GM23338 (cell line): Measurements from ENCODE around the gene MELTF. TPM values are rescaled to one million over a fixed set of nuclear protein-coding genes. Genes with fewer than 3 reads are reported as not detected.

Experiments
- ATAC-seq: fragments of 200-7000 bp; cut with Tn5 transposase; 3 replicates; pipeline ENCODE4 v1.9.1; 2020
- DNase-seq: peaks from one replicate; pipeline ENCODE4 v3.0.0-alpha.2; 2015; ENCODE audit warnings: low spot score
- H2AFZ ChIP-seq: fragments of 200-600 bp; sonication (generic); 2 replicates; pipeline ENCODE4 v1.8.0; 2016; ENCODE audit warnings: antibody characterized with exemption, mild to moderate bottlenecking, moderate library complexity
- H3F3A ChIP-seq: fragments of 200-600 bp; sonication (generic); replicated peaks from 2 replicates; pipeline ENCODE4 v1.8.0; 2017; ENCODE audit warnings: antibody characterized with exemption, mixed run types, low read depth
- H3K27ac ChIP-seq: fragments of 200-600 bp; sonication (generic); 2 replicates; pipeline ENCODE4 v1.6.1; 2016; ENCODE audit warnings: low read depth
- H3K27me3 ChIP-seq: fragments of 200-600 bp; sonication (generic); 2 replicates; pipeline ENCODE4 v1.8.0; 2016; ENCODE audit warnings: mild to moderate bottlenecking, mixed run types, moderate library complexity; ENCODE audit not compliant: insufficient read depth
- H3K36me3 ChIP-seq: fragments of 200-600 bp; sonication (generic); 2 replicates; pipeline ENCODE4 v1.8.0; 2016; ENCODE audit warnings: mild to moderate bottlenecking; ENCODE audit not compliant: insufficient read depth
- H3K4me1 ChIP-seq: fragments of 200-600 bp; sonication (generic); 2 replicates; pipeline ENCODE4 v1.8.0; 2016; ENCODE audit warnings: mild to moderate bottlenecking, moderate library complexity; ENCODE audit not compliant: insufficient read depth
- H3K4me2 ChIP-seq: fragments of 200-600 bp; sonication (generic); 2 replicates; pipeline ENCODE4 v1.7.1; 2017; ENCODE audit warnings: mixed run types
- H3K4me3 ChIP-seq: fragments of 200-600 bp; sonication (generic); 2 replicates; pipeline ENCODE4 v1.6.1; 2016; ENCODE audit warnings: mixed run types
- H3K79me2 ChIP-seq: fragments of 200-600 bp; sonication (generic); replicated peaks from 2 replicates; pipeline ENCODE4 v1.8.0; 2017; ENCODE audit warnings: mild to moderate bottlenecking; ENCODE audit not compliant: insufficient read depth
- H3K9me2 ChIP-seq: fragments of 200-600 bp; sonication (generic); 2 replicates; pipeline ENCODE4 v1.8.0; 2017; ENCODE audit not compliant: insufficient read depth
- H4K20me1 ChIP-seq: fragments of 200-600 bp; sonication (generic); replicated peaks from 2 replicates; pipeline ENCODE4 v1.8.0; 2017; ENCODE audit warnings: mild to moderate bottlenecking; ENCODE audit not compliant: insufficient read depth
- H3K27ac Mint-ChIP-seq: 2 replicates; pipeline ENCODE4 v1.8.0; 2020; ENCODE audit warnings: inconsistent platforms, mild to moderate bottlenecking, moderate library complexity, mixed read lengths
- H3K27me3 Mint-ChIP-seq: 3 replicates; pipeline ENCODE4 v1.8.0; 2022; ENCODE audit warnings: low read depth, mild to moderate bottlenecking, moderate library complexity, mixed read lengths, inconsistent platforms; ENCODE audit not compliant: insufficient read depth, poor library complexity
- H3K36me3 Mint-ChIP-seq: 3 replicates; pipeline ENCODE4 v1.8.0; 2021; ENCODE audit warnings: low read depth, mild to moderate bottlenecking, inconsistent platforms, moderate library complexity, mixed read lengths
- H3K4me1 Mint-ChIP-seq: 3 replicates; pipeline ENCODE4 v1.8.0; 2020; ENCODE audit warnings: mild to moderate bottlenecking, inconsistent platforms, mixed read lengths
- H3K4me3 Mint-ChIP-seq: 3 replicates; pipeline ENCODE4 v1.8.0; 2021; ENCODE audit warnings: moderate library complexity, mild to moderate bottlenecking, inconsistent platforms, mixed read lengths
- H3K9me3 Mint-ChIP-seq: 3 replicates; pipeline ENCODE4 v1.8.0; 2020; ENCODE audit warnings: moderate library complexity, mild to moderate bottlenecking, inconsistent platforms, mixed read lengths
- CREB1 ChIP-seq: fragments of 250-450 bp; sonication (Bioruptor Pico); IDR thresholded peaks from 2 replicates; pipeline ENCODE4 v1.5.0; 2020; ENCODE audit warnings: low read depth, mild to moderate bottlenecking, moderate library complexity
- EZH2 ChIP-seq: fragments of 200-600 bp; sonication (generic); IDR thresholded peaks from one replicate; pipeline ENCODE4 v1.8.0; 2017; ENCODE audit warnings: antibody characterized with exemption, mild to moderate bottlenecking, low read depth; ENCODE audit not compliant: unreplicated experiment
- NANOG ChIP-seq: IDR thresholded peaks from 2 replicates; pipeline ENCODE4 v1.6.1; 2016; ENCODE audit warnings: antibody characterized with exemption, borderline replicate concordance
- ZNF114 ChIP-seq: fragments of 250-450 bp; sonication (Bioruptor Pico); IDR thresholded peaks from 2 replicates; pipeline ENCODE4 v1.5.0; 2020; ENCODE audit warnings: mild to moderate bottlenecking, moderate library complexity
- ZNF462 ChIP-seq: fragments of 250-450 bp; sonication (Bioruptor Pico); IDR thresholded peaks from 2 replicates; pipeline ENCODE4 v1.5.0; 2020; ENCODE audit warnings: mild to moderate bottlenecking, moderate library complexity
- polyA plus RNA-seq: library from polyadenylated mRNA; unstranded; fragments of >200 nt; fragmentation: Nextera tagmentation; extraction: Ambion mirVana; gene quantifications from 2 replicates; pipeline ENCODE4 v1.2.1, GENCODE V29; 2016
- total RNA-seq: library from RNA; depleted of rRNA; stranded (reverse); fragments of >200 nt; shearing (Covaris generic); gene quantifications from 2 replicates; pipeline ENCODE4 v1.2.3, GENCODE V29; 2014
- TF ChIP-seq, protein P1 (sequence below), 2 experiments: fragments of 200-600 bp in 1 of 2; sonication (generic) in 1 of 2; conservative IDR thresholded peaks; 2 replicates each; pipeline versions ENCODE4 v1.5.1 to v1.6.1; 2016 to 2017; ENCODE audit warnings: antibody characterized with exemption in 2 of 2, low read depth in 2 of 2, mild to moderate bottlenecking in 2 of 2, moderate library complexity in 1 of 2

MELTF gene
- total and polyA plus RNA-seq, 2 experiments from 2014 or later, result 1.4 to 5.2 TPM

DNA sequence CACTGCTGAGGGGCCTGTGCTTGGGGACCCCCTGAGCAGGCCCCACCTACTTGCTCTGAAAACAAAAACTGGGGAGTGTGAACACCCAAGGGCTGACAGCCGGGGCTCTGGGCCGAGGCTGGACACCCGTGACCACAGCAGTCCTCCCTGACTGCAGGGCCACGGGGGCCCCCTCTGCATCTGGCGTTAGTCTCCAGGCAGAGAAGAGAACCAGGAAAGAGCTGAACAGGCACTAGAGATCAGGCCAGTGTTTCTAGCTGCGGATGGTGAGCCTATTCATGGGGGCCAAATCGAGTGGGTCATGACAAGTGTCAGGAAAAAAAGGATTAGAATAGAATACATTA is 17.1 kb downstream of the MELTF start (continued):
- TF ChIP-seq, protein P1, sequence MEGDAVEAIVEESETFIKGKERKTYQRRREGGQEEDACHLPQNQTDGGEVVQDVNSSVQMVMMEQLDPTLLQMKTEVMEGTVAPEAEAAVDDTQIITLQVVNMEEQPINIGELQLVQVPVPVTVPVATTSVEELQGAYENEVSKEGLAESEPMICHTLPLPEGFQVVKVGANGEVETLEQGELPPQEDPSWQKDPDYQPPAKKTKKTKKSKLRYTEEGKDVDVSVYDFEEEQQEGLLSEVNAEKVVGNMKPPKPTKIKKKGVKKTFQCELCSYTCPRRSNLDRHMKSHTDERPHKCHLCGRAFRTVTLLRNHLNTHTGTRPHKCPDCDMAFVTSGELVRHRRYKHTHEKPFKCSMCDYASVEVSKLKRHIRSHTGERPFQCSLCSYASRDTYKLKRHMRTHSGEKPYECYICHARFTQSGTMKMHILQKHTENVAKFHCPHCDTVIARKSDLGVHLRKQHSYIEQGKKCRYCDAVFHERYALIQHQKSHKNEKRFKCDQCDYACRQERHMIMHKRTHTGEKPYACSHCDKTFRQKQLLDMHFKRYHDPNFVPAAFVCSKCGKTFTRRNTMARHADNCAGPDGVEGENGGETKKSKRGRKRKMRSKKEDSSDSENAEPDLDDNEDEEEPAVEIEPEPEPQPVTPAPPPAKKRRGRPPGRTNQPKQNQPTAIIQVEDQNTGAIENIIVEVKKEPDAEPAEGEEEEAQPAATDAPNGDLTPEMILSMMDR (conservative IDR thresholded peaks at IDR 0.05; ENCODE audit: low read depth in 2 of 2), result no peak
- TF ChIP-seq NANOG, result no peak
- TF ChIP-seq CREB1 (CRISPR knock-in tag), result no peak

- no peak for TF ChIP-seq EZH2
- Mint-ChIP-seq H3K27ac (no peak overlapping the region), H3K9me3 (no peaks in the 10 kb centered on the region), H3K36me3 (no peaks in the 10 kb centered on the region), H3K27me3 (peaks cover 6% of the 10 kb centered on the region), H3K4me1 (no peaks in the 10 kb centered on the region), H3K4me3 (no peak overlapping the region)
- H3K36me3 ChIP-seq, result no peaks in the 10 kb centered on the region
- H3K9me2 ChIP-seq, result no peaks in the 10 kb centered on the region
- no peak overlapping the region for H3K4me2 ChIP-seq
- no peaks in the 10 kb centered on the region for H3K4me1 ChIP-seq
- ATAC-seq (no peak; the same call in 1 of the 3 replicates), DNase-seq (no peak)
- H4K20me1 ChIP-seq, result no peaks in the 10 kb centered on the region
- no peak overlapping the region for H2AFZ ChIP-seq
- H3K4me3 ChIP-seq, result no peak overlapping the region
- H3F3A ChIP-seq, result no peaks in the 10 kb centered on the region
- H3K79me2 ChIP-seq, result no peaks in the 10 kb centered on the region
- no peak overlapping the region for H3K27ac ChIP-seq
- no peaks in the 10 kb centered on the region for H3K27me3 ChIP-seq
Observed at GRCh38 chr3:197011780-197012539, 17.7 kb downstream of the MELTF start.

DNA sequence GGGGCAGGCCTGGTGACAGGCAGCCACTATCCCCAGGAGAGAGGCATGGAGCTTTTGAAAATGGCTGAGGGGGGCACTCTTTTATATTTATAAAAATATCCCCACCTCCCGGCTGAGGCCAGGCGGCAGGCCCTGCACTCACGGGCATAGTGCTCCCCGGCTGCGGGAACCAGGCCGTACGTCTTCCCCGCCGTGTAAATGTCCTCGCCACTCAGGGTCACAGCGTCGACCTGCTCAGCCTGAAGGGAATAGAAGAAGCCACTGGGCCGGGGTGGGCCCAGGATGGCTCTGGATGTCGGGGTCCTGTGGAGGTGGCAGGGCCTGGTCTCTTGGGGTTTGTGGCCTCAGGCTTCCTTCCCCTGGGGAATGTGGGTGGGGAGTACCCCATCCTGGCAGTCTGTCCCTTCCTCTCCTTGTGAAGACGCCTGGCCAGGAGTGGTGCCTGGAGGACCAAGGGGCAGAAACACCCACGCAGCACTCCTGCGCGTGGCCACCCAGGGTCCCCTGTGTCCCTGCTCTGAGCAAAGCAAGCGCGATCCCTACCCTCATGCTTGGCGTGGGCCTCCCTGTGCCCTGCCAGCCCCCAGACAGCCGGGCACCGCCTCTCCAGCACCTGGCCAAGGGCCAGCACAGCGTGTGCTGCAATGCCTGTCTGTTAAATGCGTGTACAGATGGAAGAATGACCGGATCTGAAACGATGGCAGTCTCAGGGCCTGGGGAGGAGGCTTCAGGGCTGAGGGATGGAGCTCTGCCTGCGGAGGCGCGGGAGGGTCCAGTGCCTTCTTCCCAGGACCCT is 18.9 kb downstream of the MELTF start:
- no peaks in the 10 kb centered on the region for H3K9me3 Mint-ChIP-seq
- Histone ChIP-seq H3F3A (no peaks in the 10 kb centered on the region), H3K4me3 (no peak overlapping the region), H3K27me3 (no peaks in the 10 kb centered on the region), H2AFZ (no peak overlapping the region), H3K4me2 (no peak overlapping the region), H4K20me1 (no peaks in the 10 kb centered on the region), H3K9me2 (no peaks in the 10 kb centered on the region), H3K27ac (no peak overlapping the region), H3K79me2 (no peaks in the 10 kb centered on the region), H3K4me1 (no peaks in the 10 kb centered on the region), H3K36me3 (no peaks in the 10 kb centered on the region)
- H3K36me3 Mint-ChIP-seq, result no peaks in the 10 kb centered on the region
- no peak for TF ChIP-seq NANOG
- TF ChIP-seq, protein P1 (conservative IDR thresholded peaks at IDR 0.05; ENCODE audit: low read depth in 2 of 2), result no peak
- no peak for TF ChIP-seq ZNF462 (CRISPR knock-in tag)
- no peak for TF ChIP-seq ZNF114 (CRISPR knock-in tag)
- ATAC-seq, result no peak
- H3K27me3 Mint-ChIP-seq, result peaks cover 8% of the 10 kb centered on the region
- H3K27ac Mint-ChIP-seq, result no peak overlapping the region
- H3K4me3 Mint-ChIP-seq, result no peak overlapping the region
- no peaks in the 10 kb centered on the region for H3K4me1 Mint-ChIP-seq
- no peak for DNase-seq
